HT-29 (cell line): ENCODE measurements around the gene OR5B12. TPM values are rescaled to one million over a fixed set of nuclear protein-coding genes. Genes with fewer than 3 reads are reported as not detected.
"Not testable (repeated sequence)": the region's sequence is repeated elsewhere in the genome, so short reads cannot be mapped to it uniquely, and the experiment has no call there.

Experiments used
- DNase-seq: peaks from one replicate; pipeline ENCODE4 v3.0.0-alpha.2; 2015; ENCODE audit warnings: low spot score
- total RNA-seq: library from RNA; depleted of rRNA; stranded (reverse); fragments of >200 nt; shearing (Covaris generic); gene quantifications from 2 replicates; pipeline ENCODE4 v1.2.3, GENCODE V29; 2014; rRNA removed

The OR5B12 gene
- not detected in 2 replicates for total RNA-seq

DNA sequence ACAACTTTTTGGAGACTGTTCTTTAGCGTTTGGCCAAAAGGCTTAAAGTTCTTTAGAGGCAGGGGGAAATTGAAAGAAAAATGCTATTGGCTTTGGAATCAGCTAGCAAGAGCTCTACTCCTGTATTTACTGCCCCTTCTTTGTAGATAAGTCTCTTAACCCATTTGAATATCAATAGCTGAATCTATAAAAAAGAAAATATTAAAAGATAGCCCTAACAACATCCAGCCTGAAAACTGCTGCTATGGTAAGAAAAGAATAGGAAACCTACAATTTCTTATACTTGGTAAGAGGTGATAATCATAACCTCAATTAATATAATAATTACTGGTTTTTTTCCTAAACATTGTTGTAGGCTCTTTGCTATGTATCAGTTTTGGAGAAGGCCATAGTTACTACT lies at the start of gene OR5B12:
Gene OR5B12 (minus strand): TSS at position 101 of the 400 bp plus-strand sequence. CDS start 2,085 bp downstream, outside the sequence.
- DNase-seq: no peak

DNA sequence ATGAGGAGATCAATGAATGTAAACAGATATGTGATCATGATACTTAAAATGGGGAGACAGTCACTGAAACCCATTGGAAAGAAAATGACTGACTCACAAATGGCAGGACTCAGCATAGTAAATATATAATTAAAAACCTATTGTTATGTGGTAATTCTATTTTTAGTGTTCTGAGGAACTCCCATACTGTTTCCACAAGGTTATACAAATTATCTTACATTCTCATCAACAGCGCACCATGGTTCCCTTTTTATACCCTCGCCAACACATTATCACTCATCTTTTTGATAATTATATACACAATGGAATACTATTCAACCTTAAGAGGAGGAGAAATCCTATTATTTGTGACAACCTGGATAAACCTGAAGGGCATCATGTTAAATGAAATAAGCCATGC lies 48.8 kb upstream of the OR5B12 start:
- no peak for DNase-seq

DNA sequence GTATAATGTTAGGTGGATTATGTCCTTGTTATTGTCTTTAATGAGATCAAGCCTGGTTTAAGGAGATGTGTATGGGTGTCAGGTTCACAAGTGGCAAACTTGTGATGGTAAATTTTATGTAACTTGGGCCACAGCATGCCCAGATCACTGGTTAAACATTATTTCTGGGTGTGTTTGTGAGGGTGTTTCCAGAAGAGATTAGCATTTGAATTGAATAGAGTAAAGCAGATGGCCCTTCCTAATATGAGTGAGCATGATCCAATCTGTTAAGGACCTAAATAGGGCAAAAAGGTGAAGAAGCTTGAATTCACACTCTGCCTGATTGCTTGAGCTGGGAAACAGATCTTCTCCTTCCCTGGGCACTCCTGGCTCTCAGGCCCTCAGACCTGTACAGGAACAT lies 45.1 kb upstream of the OR5B12 start:
- DNase-seq: no peak

DNA sequence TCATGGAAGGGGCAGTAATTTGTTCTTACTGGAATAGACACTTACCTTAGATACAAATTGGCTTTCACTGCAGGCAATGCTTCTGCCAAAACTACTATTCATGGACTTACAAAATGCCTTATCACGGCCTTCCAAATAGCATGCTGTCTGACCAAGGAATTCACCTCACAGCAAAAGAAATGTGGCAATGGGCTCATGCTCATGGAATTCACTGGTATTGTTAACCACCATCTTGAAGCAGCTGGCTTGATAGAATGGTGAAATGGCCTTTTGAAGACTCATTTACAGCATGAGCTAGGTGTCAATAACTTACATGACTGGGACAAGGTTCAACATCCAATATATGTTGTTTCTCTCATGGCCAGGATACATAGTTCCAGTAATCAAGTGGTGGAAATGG lies 43.9 kb upstream of the OR5B12 start:
- no peak for DNase-seq

DNA sequence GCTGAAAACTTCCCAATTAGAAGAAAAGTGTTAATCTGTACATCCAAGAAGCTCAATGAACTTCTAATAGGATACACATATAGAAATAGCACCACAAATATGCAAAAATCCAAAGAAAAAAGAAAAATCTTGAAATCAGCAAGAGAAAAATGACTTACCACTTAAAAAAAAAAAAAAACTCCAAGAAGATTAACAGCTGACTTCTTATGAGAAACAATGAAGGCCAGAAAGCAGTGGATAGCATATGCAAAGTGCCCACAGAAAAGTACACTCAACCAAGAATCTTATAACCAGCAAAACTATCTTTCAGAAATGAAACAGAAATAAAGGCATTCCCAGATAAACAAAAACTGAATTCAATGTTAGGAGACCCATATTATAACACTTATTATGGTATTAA lies 29.9 kb upstream of the OR5B12 start:
- DNase-seq: no peak

DNA sequence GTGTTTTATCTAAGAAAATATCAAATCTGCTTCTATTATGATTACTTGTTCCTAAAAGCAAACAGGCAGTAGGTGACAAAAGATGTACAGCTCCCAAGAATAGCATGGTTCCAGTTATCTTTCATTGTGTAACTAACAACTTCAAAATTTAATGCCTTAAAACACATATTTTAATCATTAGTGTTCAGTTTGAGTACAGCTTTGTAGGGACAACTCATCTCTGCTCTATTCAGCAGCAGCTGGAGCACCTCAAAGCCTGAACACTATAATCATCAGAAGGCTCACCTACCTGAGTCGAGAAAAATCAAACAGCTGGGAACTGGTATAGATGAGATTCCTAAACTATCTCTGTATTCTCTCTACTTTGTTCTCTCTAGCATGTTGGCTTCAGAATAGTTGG lies 24.3 kb upstream of the OR5B12 start:
- DNase-seq: no peak

DNA sequence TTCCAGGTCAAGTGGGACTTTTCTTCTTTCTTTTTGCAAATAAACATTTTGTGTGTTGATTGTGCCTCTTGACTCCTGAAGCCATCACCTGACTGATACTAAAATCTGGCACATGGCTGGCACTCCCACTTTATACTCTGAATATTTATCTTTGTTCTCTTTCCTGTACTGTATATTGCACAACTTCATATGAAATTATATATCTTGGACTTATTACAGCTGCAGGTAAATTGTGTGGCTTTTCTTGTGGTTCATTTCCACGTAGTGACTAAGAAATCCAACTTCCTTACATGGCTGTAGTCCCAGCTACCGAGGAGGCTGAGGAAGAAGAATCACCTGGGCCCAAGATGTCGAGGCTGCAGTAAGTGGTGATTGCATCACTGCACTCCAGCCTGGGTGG lies 23.7 kb upstream of the OR5B12 start:
- no peak for DNase-seq

DNA sequence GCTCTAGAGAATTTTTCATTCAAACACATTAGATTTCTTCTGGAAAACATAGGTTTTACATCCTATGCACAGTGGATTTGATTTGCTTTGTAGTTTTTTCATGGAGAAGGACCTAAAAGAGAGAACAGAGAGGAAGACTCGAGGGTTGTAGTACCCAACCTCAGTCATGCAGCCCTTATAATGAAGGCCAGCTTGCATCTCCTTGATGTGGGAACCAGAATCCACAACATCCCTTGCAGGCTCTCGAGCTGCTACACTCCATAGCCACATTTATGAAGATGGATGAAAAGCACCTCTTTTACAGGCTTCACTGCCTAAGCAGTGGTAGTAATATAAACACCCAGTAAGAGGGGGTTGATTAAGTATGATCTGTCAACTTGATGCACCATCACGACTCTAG lies 9.5 kb upstream of the OR5B12 start:
- DNase-seq: no peak

DNA sequence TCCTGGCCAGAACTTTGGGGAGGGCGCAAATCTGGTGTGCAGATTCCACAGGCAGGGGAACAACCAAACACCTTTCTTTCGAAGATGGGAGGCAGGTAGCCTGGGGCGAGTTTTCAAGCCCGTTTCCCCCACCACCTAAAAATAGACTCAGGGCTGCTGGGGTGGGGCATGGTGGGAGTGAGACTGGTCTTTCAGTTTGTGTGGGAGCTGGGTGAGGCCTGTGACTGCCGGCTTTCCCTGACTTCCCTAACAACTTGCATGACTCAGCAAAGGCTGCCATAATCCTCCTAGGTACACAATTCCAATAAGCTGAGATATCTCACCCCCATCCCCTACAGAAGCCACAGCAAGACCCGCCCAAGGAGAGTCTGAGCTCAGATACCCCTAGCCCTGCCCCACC lies 4.3 kb upstream of the OR5B12 start:
- DNase-seq: no peak

DNA sequence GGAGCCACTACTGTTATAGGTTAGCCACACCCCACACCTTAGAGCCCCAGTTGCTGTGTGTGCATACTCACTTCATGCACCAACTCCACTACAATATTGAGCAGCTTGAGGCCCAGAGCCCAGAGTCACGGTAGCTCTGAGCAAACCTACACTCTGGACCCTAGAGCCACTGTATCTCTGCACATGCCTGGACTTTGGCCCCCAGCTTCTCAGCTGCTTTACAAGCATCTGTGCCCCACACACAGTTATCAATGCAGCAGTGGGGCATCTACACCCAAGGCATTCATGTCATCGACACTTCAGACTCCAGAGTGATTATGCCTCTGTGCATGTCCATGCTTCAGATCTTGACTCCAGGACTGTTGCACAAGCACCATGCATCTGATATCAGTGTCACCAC lies 2.3 kb upstream of the OR5B12 start:
- DNase-seq: no peak

DNA sequence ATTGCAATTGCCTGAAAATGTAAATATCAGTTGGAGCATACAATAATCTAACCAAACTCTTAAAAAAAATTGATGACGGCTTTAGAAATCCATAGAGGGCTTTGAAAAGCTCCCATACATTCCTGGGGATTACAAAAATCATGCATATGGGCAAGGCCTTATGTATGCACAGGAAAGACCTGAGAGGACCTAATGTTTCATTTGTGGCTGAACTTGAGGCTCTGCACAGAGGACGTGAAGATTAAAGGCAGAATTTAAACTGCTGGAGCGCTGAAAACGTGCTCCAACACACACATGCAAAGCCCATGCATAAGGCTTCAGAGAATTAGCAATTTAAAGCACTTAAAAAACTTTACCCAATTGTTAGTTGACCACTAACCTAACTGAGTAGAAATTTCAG lies 3.5 kb downstream of the OR5B12 start:
- no peak for DNase-seq

DNA sequence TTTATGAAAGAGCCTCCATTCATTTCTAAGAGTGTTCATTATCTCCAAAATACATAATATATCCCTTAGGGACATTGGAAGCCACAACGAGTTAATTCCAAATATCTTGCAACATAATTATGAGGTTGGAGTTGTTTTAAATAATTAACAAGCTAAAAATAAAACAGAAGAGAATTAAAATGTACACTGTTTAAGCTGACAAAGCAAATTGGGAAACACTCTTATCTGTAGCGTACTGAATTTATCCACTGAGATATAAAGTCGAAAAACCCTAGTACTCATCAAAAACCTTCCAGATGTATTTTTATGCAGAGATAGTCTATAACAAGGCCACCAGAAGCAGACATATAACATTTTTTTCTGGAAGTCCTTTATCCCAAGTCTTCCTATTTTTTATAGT lies 7.8 kb downstream of the OR5B12 start:
- no peak for DNase-seq

DNA sequence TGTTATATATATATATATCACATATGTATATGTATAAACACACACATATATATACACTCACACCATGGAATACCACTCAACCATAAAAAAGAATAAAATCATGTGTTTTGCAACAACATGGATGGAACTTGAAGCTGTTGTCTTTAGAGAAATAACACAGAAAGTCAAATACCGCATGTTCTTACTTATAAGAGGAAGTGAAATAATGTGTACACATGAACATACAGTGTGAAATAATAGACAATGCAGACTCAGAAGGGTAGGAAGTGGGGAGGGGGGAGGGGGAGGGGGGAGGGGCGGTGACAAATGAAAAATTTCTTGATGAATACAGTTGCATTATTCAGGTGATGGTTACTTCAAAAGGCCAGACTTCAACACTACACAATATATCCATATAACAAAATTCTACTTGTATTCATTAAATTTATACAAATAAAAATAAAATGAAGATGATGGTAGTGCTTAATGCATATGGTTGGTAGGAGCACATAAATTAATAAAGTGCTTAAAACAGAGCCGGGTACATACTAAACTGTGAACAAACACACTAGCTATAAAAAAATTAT lies 8.3 kb downstream of the OR5B12 start:
- no peak for DNase-seq

DNA sequence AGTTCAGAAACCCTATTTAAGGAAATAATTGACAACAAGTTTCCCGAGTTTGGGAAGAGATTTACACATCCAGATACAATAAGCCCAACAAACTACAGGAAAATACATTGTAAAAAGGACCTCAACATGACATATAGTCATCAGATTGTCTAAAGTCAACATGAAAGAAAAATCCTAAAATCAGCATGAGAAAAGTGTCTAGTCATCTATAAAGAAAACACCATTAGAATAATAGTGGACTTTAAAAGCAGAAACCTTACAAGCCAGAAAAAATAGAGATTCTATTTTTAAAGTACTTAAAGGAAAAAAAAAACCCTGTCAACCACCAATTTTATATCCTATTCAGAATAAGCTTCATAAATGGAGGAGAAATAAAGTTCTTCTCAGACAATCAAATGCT lies 12.8 kb downstream of the OR5B12 start:
- DNase-seq: no peak

DNA sequence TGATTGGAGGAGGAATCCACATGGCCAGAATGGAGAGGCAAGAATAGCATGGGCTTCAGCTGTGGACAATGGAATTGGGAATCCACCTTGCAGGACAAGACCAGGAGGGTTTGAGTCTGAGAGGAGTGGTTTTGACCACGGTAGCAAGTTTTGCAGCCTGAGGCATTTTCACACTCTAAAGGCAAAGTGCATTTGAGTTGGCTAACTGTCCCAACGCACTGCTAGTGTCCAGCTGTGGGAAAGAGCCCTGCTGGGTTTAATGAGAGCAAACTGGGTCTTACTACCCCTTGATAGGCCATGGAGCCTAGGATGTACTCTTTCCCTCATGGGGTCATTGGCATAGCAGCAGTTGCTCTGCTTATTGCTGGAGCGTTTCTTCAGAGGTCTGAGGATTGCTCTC lies 14.0 kb downstream of the OR5B12 start, which contains the start of gene OR5B2:
Gene OR5B2 (minus strand): TSS at position 101 of the 400 bp plus-strand sequence. CDS start 4,860 bp downstream, outside the sequence.
- DNase-seq: no peak

DNA sequence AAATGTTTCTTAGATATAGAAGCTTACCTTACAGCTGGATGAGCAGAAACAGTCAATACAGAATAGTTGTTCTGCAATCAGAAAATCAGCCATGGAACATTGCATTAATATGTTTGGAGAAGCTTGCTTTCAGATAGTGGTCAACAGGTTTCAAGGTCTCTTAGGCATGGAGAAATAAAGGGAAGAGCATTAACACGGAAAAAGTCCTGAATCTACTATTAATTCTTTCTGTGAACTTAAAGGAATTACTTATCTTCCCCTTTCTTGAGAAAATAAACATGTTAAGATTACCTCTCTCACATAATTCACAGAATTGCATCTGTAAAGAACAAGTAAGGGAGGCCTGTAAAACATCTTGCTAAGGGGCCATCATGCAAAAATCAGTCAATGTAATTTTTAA lies 35.3 kb downstream of the OR5B12 start, which contains the start of gene OR5B3:
Gene OR5B3 (minus strand): TSS at position 101 of the 400 bp plus-strand sequence. CDS start 3,465 bp downstream, outside the sequence.
- DNase-seq: no peak

DNA sequence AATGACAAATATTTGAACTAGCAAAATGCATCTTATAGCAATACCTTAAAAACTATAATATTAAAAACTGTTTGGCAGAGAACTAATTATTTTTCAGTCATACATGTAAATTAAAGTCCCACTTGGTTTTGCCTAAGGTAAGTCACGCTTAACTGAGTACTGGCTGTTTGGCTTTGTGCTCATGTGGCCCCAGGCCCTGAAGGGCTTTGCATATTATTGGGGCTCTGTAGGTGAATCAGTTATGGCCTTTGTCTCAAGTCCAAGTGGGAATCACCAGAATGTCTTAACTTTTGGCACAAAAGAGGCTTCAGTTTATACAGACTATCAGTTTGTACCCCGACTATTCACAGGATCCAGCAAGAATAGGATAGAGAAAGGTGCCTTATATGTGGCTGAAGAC lies 42.4 kb downstream of the OR5B12 start:
- not testable (repeated sequence) for DNase-seq

DNA sequence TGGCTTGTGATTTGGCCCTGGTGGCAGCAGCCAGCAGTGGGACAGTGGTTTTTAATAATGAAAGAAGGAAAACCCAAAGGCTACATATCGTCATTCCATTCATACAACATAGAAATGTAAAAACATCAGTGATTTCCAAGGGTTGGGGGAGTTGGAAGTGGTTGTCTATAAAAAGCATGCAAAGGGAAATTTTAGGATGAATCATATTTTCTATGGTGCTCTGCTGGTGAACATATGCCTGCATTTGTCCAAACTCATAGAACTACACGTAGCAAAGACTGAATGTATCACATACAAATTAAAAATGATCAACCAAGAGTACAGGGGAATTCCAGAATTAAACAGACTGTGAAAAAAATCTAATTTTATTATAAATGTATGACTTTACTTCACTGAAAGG lies 46.5 kb downstream of the OR5B12 start:
- DNase-seq: no peak

DNA sequence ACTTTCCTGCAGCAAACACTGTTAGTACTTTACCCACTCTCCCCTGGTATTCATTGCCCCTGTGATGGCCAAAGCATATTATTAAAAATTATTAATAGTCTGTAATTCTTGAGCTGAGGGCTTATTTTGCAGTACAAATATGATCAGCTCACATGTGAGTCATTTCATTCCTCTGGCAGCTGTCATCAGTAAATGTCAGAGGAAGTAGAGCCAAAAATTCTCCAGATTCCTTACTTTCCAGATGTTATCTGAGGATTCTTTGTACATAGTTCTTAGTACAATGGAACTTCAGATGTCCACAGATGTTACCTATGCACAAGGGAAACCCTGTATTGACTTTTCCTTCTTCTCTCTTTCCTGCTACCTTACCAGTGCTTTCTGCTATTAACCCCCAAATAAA lies 47.8 kb downstream of the OR5B12 start:
- no peak for DNase-seq

DNA sequence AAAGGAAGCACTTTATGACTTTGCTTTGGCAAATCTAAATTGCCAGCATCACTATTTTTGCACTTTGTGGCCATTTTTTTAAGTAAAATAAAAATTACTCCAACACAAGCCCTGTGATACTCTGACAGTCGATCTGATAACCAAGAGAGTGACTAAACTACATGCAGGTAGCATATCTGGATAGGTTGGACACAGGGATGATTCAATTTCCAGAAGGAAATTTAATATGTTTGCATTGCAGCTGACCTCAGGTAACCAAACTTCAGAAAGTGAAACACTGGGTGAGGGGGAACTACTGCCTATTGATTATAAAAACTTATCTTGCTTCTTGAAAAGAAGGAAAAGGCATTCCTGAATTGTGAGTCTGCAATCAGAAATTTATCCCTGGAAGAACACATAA lies 49.3 kb downstream of the OR5B12 start:
- no peak for DNase-seq

DNA sequence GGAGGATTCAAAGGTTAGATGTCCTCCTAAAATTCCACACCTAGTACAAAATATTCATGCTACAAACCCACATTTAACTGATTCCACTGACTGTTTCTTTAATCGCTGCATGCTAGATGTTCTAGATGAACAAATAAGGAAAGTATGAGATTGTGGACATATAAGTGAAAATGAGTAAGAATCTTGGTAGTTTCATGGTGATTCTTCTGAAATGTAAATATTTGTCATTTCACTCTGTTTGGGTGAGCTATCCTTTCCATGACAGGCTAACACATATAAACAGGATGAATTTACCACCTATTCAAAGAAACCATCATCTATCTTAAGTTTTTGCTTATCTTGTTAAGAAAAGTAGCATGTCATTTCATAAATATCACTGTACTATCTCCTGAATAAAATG lies 50.2 kb downstream of the OR5B12 start:
- no peak for DNase-seq

DNA sequence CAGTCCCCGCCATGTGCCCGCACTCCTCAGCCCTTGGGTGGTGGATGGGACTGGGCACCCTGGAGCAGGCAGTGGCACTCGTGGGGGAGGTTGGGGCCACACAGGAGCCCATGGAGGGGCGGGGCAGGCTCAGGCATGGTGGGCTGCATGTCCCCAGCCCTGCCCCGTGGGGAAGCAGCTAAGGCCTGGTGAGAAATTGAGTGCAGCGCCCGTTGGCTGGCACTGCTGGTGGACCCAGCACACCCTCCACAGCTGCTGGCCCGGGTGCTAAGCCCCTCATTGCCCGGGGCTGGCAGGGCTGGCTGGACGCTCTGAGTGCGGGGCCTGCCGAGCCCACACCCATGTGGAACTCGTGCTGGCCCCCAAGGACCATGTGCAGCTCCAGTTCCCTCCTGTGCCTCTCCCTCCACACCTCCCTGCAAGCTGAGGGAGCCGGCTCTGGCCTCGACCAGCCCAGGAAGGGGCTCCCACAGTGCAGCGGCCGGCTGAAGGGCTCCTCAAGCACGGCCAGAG lies 51.4 kb downstream of the OR5B12 start:
- no peak for DNase-seq
